ENCODE data around the gene COPZ1. TPM values are rescaled to one million over a fixed set of nuclear protein-coding genes. Genes with fewer than 3 reads are reported as not detected.

The COPZ1 gene
- total and polyA plus RNA-seq, 2 donors (not counting 3 experiments of a cell fraction or from before 2014, with no cell fraction given) = 143 to 174 TPM

DNA sequence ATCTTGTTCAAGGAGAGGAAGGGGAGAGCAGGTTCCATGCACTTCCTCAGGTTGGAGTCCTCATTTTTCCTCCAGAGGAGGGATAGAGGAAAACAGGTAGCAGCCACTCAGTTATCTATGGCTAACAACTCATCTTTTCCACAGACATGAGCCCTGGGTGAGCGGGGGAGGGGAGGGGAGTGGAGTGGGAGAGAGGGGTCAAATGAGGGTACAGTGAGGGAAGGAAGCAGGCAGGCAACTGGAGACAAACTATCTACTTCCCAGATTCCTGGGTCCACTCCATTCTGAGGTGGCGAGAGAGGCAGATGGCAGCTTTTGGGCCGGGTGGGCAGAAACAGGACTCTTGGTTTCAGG is 62.2 kb downstream of the COPZ1 start:
- no peaks in the 10 kb centered on the region for H3K9me1 ChIP-seq (replicated peaks; ENCODE audit: control insufficient read depth, extremely low read depth, insufficient read depth, low read length)
- H3K27ac ChIP-seq (ENCODE audit: insufficient read depth, low read depth, low read length) = no peak overlapping the region
- intact Hi-C loops (cut with micrococcal nuclease) (no loop called here), dilution Hi-C loops (cut with MboI; ENCODE audit: extremely low pct_ligation_motif_present, low sequenced_read_pairs) (no loop called here)
- H2AFZ ChIP-seq (ENCODE audit: low read depth, low read length) = no peak overlapping the region
- no peaks in the 10 kb centered on the region for H4K20me1 ChIP-seq (replicated peaks; ENCODE audit: control insufficient read depth, extremely low read depth, insufficient read depth, low read length)
- H3K9ac ChIP-seq (replicated peaks; ENCODE audit: extremely low read depth, insufficient read depth, low read length) = no peak overlapping the region
- no peaks in the 10 kb centered on the region for H3K9me3 ChIP-seq (replicated peaks; ENCODE audit: control insufficient read depth, insufficient read depth, low read length)
- DNase-seq (ENCODE audit: low read depth, low spot score) (no peak), FAIRE-seq (no peak)
- H3K27me3 ChIP-seq (ENCODE audit: control insufficient read depth in 2 of 2, insufficient read depth in 2 of 2, low read length in 2 of 2) = no peaks in the 10 kb centered on the region
- no peak overlapping the region for H3K4me3 ChIP-seq (replicated peaks in 1 of 3; ENCODE audit: insufficient read depth in 1 of 3, low read depth in 1 of 3, low read length in 3 of 3)
- H3K4me2 ChIP-seq (ENCODE audit: insufficient read depth, low read length) = no peak overlapping the region
- H3K79me2 ChIP-seq (ENCODE audit: control insufficient read depth, insufficient read depth, low read length) = no peaks in the 10 kb centered on the region
- no TSS peak for BruUV-seq (replicated peaks)
- POLR2A ChIA-PET = interaction anchor here (1.0 kb wide), 1 partner anchor 12 kb away, joined by 3 read pairs; no protein-coding TSS in a partner anchor
- TF ChIP-seq POLR2A (IDR thresholded peaks at IDR 0.05; ENCODE audit: low read depth, low read length) (no peak), POLR2AphosphoS5 (IDR thresholded peaks at IDR 0.05; ENCODE audit: insufficient read depth, low read depth, low read length) (no peak), JUN (IDR thresholded peaks at IDR 0.05; ENCODE audit: borderline replicate concordance, insufficient read depth, insufficient read length, low read depth) (no peak), MYC (IDR thresholded peaks at IDR 0.05; ENCODE audit: low read depth, low read length) (no peak), EZH2 (IDR thresholded peaks at IDR 0.05; ENCODE audit: borderline replicate concordance, low read depth, low read length, severe bottlenecking) (no peak), FOS (IDR thresholded peaks at IDR 0.05; ENCODE audit: borderline replicate concordance, insufficient read depth, low read length) (no peak)
- TF ChIP-seq, protein P1, sequence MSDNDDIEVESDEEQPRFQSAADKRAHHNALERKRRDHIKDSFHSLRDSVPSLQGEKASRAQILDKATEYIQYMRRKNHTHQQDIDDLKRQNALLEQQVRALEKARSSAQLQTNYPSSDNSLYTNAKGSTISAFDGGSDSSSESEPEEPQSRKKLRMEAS (IDR thresholded peaks at IDR 0.05; ENCODE audit: insufficient read depth, insufficient read length) = no peak
- TF ChIP-seq, protein P2, sequence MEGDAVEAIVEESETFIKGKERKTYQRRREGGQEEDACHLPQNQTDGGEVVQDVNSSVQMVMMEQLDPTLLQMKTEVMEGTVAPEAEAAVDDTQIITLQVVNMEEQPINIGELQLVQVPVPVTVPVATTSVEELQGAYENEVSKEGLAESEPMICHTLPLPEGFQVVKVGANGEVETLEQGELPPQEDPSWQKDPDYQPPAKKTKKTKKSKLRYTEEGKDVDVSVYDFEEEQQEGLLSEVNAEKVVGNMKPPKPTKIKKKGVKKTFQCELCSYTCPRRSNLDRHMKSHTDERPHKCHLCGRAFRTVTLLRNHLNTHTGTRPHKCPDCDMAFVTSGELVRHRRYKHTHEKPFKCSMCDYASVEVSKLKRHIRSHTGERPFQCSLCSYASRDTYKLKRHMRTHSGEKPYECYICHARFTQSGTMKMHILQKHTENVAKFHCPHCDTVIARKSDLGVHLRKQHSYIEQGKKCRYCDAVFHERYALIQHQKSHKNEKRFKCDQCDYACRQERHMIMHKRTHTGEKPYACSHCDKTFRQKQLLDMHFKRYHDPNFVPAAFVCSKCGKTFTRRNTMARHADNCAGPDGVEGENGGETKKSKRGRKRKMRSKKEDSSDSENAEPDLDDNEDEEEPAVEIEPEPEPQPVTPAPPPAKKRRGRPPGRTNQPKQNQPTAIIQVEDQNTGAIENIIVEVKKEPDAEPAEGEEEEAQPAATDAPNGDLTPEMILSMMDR (IDR thresholded peaks at IDR 0.05; ENCODE audit: extremely low read depth in 1 of 2, insufficient read depth in 1 of 2, low read depth in 1 of 2, low read length in 2 of 2) = no peak
- CTCF ChIA-PET = interaction anchor here (0.5 to 2.7 kb wide), 5 partner anchors 8 to 134 kb away, joined by 3 to 15 read pairs (median 7); no protein-coding TSS in a partner anchor
- no peaks in the 10 kb centered on the region for H3K4me1 ChIP-seq (ENCODE audit: control insufficient read depth, extremely low read depth, insufficient read depth, low read length)
- no peaks in the 10 kb centered on the region for H3K36me3 ChIP-seq (ENCODE audit: control insufficient read depth in 2 of 2, extremely low read depth in 1 of 2, insufficient read depth in 2 of 2, low read length in 2 of 2)

Data from endothelial cell of umbilical vein (primary cell).